Upper lobe of right lung (tissue), 1 donor: ENCODE data around the gene PDE6B. TPM values are rescaled to one million over a fixed set of nuclear protein-coding genes. Genes with fewer than 3 reads are reported as not detected.

Experiments
- ATAC-seq: fragments of 200-7000 bp; cut with Tn5 transposase; one replicate; pipeline ENCODE4 v1.9.1; 2020; ENCODE audit warnings: mild to moderate bottlenecking, moderate library complexity
- DNase-seq: peaks from one replicate; pipeline ENCODE4 v3.0.0-alpha.2; 2020
- H3K27ac ChIP-seq: fragments of 200-600 bp; one replicate; pipeline ENCODE4 v1.8.0; 2022
- H3K27me3 ChIP-seq: fragments of 200-600 bp; one replicate; pipeline ENCODE4 v1.8.0; 2022; ENCODE audit warnings: mild to moderate bottlenecking
- H3K36me3 ChIP-seq: fragments of 200-600 bp; one replicate; pipeline ENCODE4 v1.8.0; 2022
- H3K4me1 ChIP-seq: fragments of 200-600 bp; one replicate; pipeline ENCODE4 v1.8.0; 2022
- H3K4me3 ChIP-seq: fragments of 200-600 bp; one replicate; pipeline ENCODE4 v1.8.0; 2022; ENCODE audit warnings: mild to moderate bottlenecking
- H3K9me3 ChIP-seq: fragments of 200-600 bp; one replicate; pipeline ENCODE4 v1.8.0; 2022
- CTCF ChIP-seq: fragments of 200-600 bp; IDR thresholded peaks from one replicate; pipeline ENCODE4 v1.8.0; 2022; ENCODE audit warnings: antibody characterized with exemption
- intact Hi-C: fragments of 100-400 bp; cut with DNase I; formaldehyde crosslinking; loops from one replicate; pipeline ENCODE4 v1.11.0; 2022
- total RNA-seq: library from RNA; stranded (reverse); fragmentation: NEBNext Ultra II Directional; extraction: Animal tissue kit (Norgen Biotek cat#: 25700); gene quantifications from one replicate; pipeline ENCODE4 v1.2.1, GENCODE V29; 2021
- donor health status: DM: no; HTN: yes; CAD: no; lungs with severe emphysema.

Gene PDE6B
- total RNA-seq, 1 donor from 2014 or later: 9.1 TPM

GRCh38 chr4:578451-579443 is 46.6 kb upstream of the PDE6B start:
- intact Hi-C loops: no loop called here
- Histone ChIP-seq H3K9me3 (no peaks in the 10 kb centered on the region), H3K27ac (no peak overlapping the region), H3K36me3 (no peaks in the 10 kb centered on the region), H3K4me1 (no peaks in the 10 kb centered on the region), H3K4me3 (no peak overlapping the region), H3K27me3 (peaks cover 74% of the 10 kb centered on the region)
- no peak for ATAC-seq
- no peak for DNase-seq
- TF ChIP-seq CTCF: no peak

- DNase-seq (no peak), ATAC-seq (no peak)
- no peaks in the 10 kb centered on the region for H3K9me3 ChIP-seq
- no peak for TF ChIP-seq CTCF
- H3K4me1 ChIP-seq: no peaks in the 10 kb centered on the region
- H3K27me3 ChIP-seq: peaks cover 68% of the 10 kb centered on the region
- H3K27ac ChIP-seq: no peak overlapping the region
- no peak overlapping the region for H3K4me3 ChIP-seq
- intact Hi-C loops: no loop called here
- H3K36me3 ChIP-seq: no peaks in the 10 kb centered on the region
Observed at GRCh38 chr4:579543-580175, 45.7 kb upstream of the PDE6B start.

- no peak for TF ChIP-seq CTCF
- Histone ChIP-seq H3K9me3 (no peaks in the 10 kb centered on the region), H3K36me3 (no peaks in the 10 kb centered on the region), H3K27me3 (peaks cover 67% of the 10 kb centered on the region), H3K4me3 (no peak overlapping the region), H3K27ac (no peak overlapping the region), H3K4me1 (no peaks in the 10 kb centered on the region)
- intact Hi-C loops: no loop called here
- DNase-seq (no peak), ATAC-seq (no peak)
Observed at GRCh38 chr4:581181-581580, 44.2 kb upstream of the PDE6B start.

GRCh38 chr4:581753-582361 is 43.5 kb upstream of the PDE6B start:
- H3K27me3 ChIP-seq: peaks cover 64% of the 10 kb centered on the region
- ATAC-seq: no peak
- no peaks in the 10 kb centered on the region for H3K4me1 ChIP-seq
- no peaks in the 10 kb centered on the region for H3K36me3 ChIP-seq
- no peak for DNase-seq
- intact Hi-C loops: no loop called here
- H3K27ac ChIP-seq: no peak overlapping the region
- H3K9me3 ChIP-seq: no peaks in the 10 kb centered on the region
- H3K4me3 ChIP-seq: no peak overlapping the region
- TF ChIP-seq CTCF: no peak

GRCh38 chr4:583820-584219 is 41.6 kb upstream of the PDE6B start:
- ATAC-seq (no peak), DNase-seq (no peak)
- no peaks in the 10 kb centered on the region for H3K36me3 ChIP-seq
- H3K9me3 ChIP-seq: no peaks in the 10 kb centered on the region
- H3K4me1 ChIP-seq: no peaks in the 10 kb centered on the region
- TF ChIP-seq CTCF: no peak
- peaks cover 46% of the 10 kb centered on the region for H3K27me3 ChIP-seq
- H3K27ac ChIP-seq: no peak overlapping the region
- no peak overlapping the region for H3K4me3 ChIP-seq
- intact Hi-C loops: no loop called here
